ENCODE results near the gene PAPPA2. TPM values are rescaled to one million over a fixed set of nuclear protein-coding genes. Genes with fewer than 3 reads are reported as not detected.

Gene PAPPA2
- total and polyA plus RNA-seq, 9 of the 15 experiments (the other 6 are each of a cell fraction or from before 2014, with no cell fraction given): 0.01 to 0.15 (median 0.05) TPM; not detected in 2

- TF ChIP-seq DEAF1 (CRISPR knock-in tag; IDR thresholded peaks at IDR 0.05): no peak
- TF ChIP-seq ATF2 (CRISPR knock-in tag; IDR thresholded peaks at IDR 0.05): no peak
- peak; percentile 89 for TF ChIP-seq EP400 (IDR thresholded peaks at IDR 0.05)
- TF ChIP-seq ZNF717 (CRISPR knock-in tag; IDR thresholded peaks at IDR 0.05): no peak
- TF ChIP-seq HMGXB4 (CRISPR knock-in tag; IDR thresholded peaks at IDR 0.05): no peak
- no peak for TF ChIP-seq NR2F6 (CRISPR knock-in tag; IDR thresholded peaks at IDR 0.05)
- TF ChIP-seq POLR2H (tag; IDR thresholded peaks at IDR 0.05; ENCODE audit: low read depth): no peak
- TF ChIP-seq PHF21A (IDR thresholded peaks at IDR 0.05; ENCODE audit: borderline replicate concordance, low read depth): no peak
- no peak for TF ChIP-seq RAD51 (IDR thresholded peaks at IDR 0.05; ENCODE audit: borderline replicate concordance, low read depth)
- no peak for TF ChIP-seq DLX4 (CRISPR knock-in tag; IDR thresholded peaks at IDR 0.05)
- TF ChIP-seq SMARCB1 (IDR thresholded peaks at IDR 0.05; ENCODE audit: insufficient read length, low read depth): no peak
- no peak for TF ChIP-seq RFX5 (IDR thresholded peaks at IDR 0.05; ENCODE audit: low read depth, low read length)
- TF ChIP-seq MCM3 (IDR thresholded peaks at IDR 0.05): no peak
- no peak for TF ChIP-seq KLF1 (tag; IDR thresholded peaks at IDR 0.05)
- peak; percentile 93 for TF ChIP-seq CXXC5 (CRISPR knock-in tag; IDR thresholded peaks at IDR 0.05)
Observed at GRCh38 chr1:176879784-176880620, 417.0 kb downstream of the PAPPA2 start (continued).
